ENCODE results near the gene TSPAN4. TPM values are rescaled to one million over a fixed set of nuclear protein-coding genes. Genes with fewer than 3 reads are reported as not detected.

TSPAN4 gene
- total and polyA plus RNA-seq, 10 donors, result 32.1 to 140 (median 107) TPM

DNA sequence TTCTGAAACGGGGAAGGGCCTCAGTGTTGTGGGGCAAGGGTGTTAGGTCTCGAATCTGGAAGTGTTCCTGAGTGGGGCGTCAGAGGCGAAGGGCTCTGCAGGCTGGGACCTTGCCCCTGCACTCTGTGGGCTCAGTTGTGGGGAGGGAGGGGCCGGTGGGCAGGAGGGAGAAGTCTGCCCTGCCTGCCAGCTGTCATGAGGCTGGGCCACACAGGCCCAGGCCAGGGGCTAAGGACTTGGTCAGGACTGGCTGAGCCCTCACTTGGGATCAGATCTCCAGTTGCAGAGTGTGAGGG, 14.8 kb upstream of the TSPAN4 start, which contains the start of gene CRACR2B:
Gene CRACR2B (plus strand): TSS at position 23 of the 296 bp plus-strand sequence. CDS start 689 bp downstream, outside the sequence.
- H3K9me3 ChIP-seq, result no peaks in the 10 kb centered on the region
- TF ChIP-seq POLR2AphosphoS5 (IDR thresholded peaks at IDR 0.05), result peak in 1 of 3 donors; percentile 30
- no peak for TF ChIP-seq POLR2A (IDR thresholded peaks at IDR 0.05)
- TF ChIP-seq, protein P1, sequence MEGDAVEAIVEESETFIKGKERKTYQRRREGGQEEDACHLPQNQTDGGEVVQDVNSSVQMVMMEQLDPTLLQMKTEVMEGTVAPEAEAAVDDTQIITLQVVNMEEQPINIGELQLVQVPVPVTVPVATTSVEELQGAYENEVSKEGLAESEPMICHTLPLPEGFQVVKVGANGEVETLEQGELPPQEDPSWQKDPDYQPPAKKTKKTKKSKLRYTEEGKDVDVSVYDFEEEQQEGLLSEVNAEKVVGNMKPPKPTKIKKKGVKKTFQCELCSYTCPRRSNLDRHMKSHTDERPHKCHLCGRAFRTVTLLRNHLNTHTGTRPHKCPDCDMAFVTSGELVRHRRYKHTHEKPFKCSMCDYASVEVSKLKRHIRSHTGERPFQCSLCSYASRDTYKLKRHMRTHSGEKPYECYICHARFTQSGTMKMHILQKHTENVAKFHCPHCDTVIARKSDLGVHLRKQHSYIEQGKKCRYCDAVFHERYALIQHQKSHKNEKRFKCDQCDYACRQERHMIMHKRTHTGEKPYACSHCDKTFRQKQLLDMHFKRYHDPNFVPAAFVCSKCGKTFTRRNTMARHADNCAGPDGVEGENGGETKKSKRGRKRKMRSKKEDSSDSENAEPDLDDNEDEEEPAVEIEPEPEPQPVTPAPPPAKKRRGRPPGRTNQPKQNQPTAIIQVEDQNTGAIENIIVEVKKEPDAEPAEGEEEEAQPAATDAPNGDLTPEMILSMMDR (IDR thresholded peaks at IDR 0.05 in 8 of 11, conservative IDR thresholded peaks at IDR 0.05 in 3 of 11), result no peak
- 17 to 50% (median 35%) methylated on average over 4 to 5 of the region's 5 CpGs for WGBS, 5 donors
- intact Hi-C loops (cut with DNase I; ENCODE audit: low total_unique reads), result no loop called here
- H3K36me3 ChIP-seq, result peaks cover 0 to 31% (median 25%) of the 10 kb centered on the region in 6 donors
- peak; percentile 84 for DNase-seq
- H3K27ac ChIP-seq, result peak within 1 kb of the TSS; percentile 42 to 88 (median 78)
- peaks cover 52 to 98% (median 76%) of the 10 kb centered on the region in 6 donors for H3K4me1 ChIP-seq
- peak within 1 kb of the TSS; percentile 29 to 74 (median 50) for H3K4me3 ChIP-seq
- H3K27me3 ChIP-seq (replicated peaks in 1 of 7), result peaks cover 0 to 62% (median 22%) of the 10 kb centered on the region in 7 donors

- Histone ChIP-seq H3K36me3 (peaks cover 0 to 23% (median 18%) of the 10 kb centered on the region in 6 donors), H3K9me3 (no peaks in the 10 kb centered on the region), H3K27me3 (replicated peaks in 1 of 7) (peaks cover 0 to 70% (median 22%) of the 10 kb centered on the region in 7 donors), H3K27ac (peak overlapping the region; percentile 36 to 88 (median 78)), H3K4me1 (peaks cover 52 to 96% (median 79%) of the 10 kb centered on the region in 6 donors), H3K4me3 (peak overlapping the region in 3 of 8 donors; percentile 50 to 74 (median 56))
- intact Hi-C loops (cut with DNase I; ENCODE audit: low total_unique reads), result no loop called here
- peak; percentile 89 for DNase-seq
- TF ChIP-seq POLR2A (IDR thresholded peaks at IDR 0.05) (no peak), POLR2AphosphoS5 (IDR thresholded peaks at IDR 0.05) (peak in 2 of 3 donors; percentile 82 to 86)
- WGBS, 5 donors, result 50 to 67% (median 56%) methylated on average over 19 to 21 of the region's 21 CpGs
These were observed 14.0 kb upstream of the TSPAN4 start for GRCh38 chr11:828506-829175.

GRCh38 chr11:829176-829846, 13.3 kb upstream of the TSPAN4 start:
- H3K36me3 ChIP-seq, result peaks cover 0 to 17% (median 11%) of the 10 kb centered on the region in 6 donors
- H3K4me3 ChIP-seq, result peak overlapping the region; percentile 29 to 74 (median 43)
- DNase-seq, result peak; percentile 90
- peak overlapping the region in 7 of 8 donors; percentile 51 to 88 (median 80) for H3K27ac ChIP-seq
- H3K27me3 ChIP-seq (replicated peaks in 1 of 7), result peaks cover 0 to 77% (median 22%) of the 10 kb centered on the region in 7 donors
- peak; percentile 74 to 81 (median 81) for TF ChIP-seq POLR2AphosphoS5 (IDR thresholded peaks at IDR 0.05)
- TF ChIP-seq, protein P1 (IDR thresholded peaks at IDR 0.05 in 8 of 11, conservative IDR thresholded peaks at IDR 0.05 in 3 of 11), result no peak
- WGBS, 5 donors, result 2 to 13% (median 5%) methylated on average over 33 to 40 of the region's 40 CpGs
- intact Hi-C loops (cut with DNase I; ENCODE audit: low total_unique reads), result no loop called here
- peaks cover 56 to 97% (median 84%) of the 10 kb centered on the region in 6 donors for H3K4me1 ChIP-seq
- no peaks in the 10 kb centered on the region for H3K9me3 ChIP-seq

GRCh38 chr11:829847-830294, 12.8 kb upstream of the TSPAN4 start:
- peaks cover 0 to 82% (median 22%) of the 10 kb centered on the region in 7 donors for H3K27me3 ChIP-seq (replicated peaks in 1 of 7)
- 0 to 2% (median 2%) methylated on average over 9 to 39 of the region's 39 CpGs for WGBS, 5 donors

More at GRCh38 chr11:829847-830294, 12.8 kb upstream of the TSPAN4 start:
- intact Hi-C loops (cut with DNase I; ENCODE audit: low total_unique reads), result no loop called here
- DNase-seq, result peak; percentile 84
- H3K36me3 ChIP-seq, result peaks cover 0 to 11% (median 5%) of the 10 kb centered on the region in 6 donors
- H3K27ac ChIP-seq, result peak overlapping the region in 7 of 8 donors; percentile 51 to 88 (median 80)
- peak in 2 of 3 donors; percentile 64 to 83 for TF ChIP-seq POLR2AphosphoS5 (IDR thresholded peaks at IDR 0.05)
- TF ChIP-seq, protein P1 (IDR thresholded peaks at IDR 0.05 in 8 of 11, conservative IDR thresholded peaks at IDR 0.05 in 3 of 11), result no peak
- peak in 1 of 3 donors; percentile 15 for TF ChIP-seq POLR2A (IDR thresholded peaks at IDR 0.05)
- H3K4me1 ChIP-seq, result peaks cover 59 to 97% (median 89%) of the 10 kb centered on the region in 6 donors
- no peaks in the 10 kb centered on the region for H3K9me3 ChIP-seq
- H3K4me3 ChIP-seq, result peak overlapping the region; percentile 29 to 74 (median 43)

Measured in spleen (tissue), 11 donors.